Body of pancreas (tissue), 4 donors: Measurements from ENCODE around the gene KLK8.

Source experiments
- POLR2A ChIP-seq, 3 donors: fragments of 450-650 bp; IDR thresholded peaks; one replicate each; pipeline ENCODE4 v1.6.1; 2016; ENCODE audit warnings: antibody characterized with exemption in 3 of 3, mild to moderate bottlenecking in 2 of 3
- TF ChIP-seq, protein P1 (sequence below), 7 experiments: fragments of 450-650 bp in 4 of 7; fragments of 200-600 bp in 3 of 7; sonication (generic) in 3 of 7; IDR thresholded peaks; one replicate each; pipeline ENCODE4 v1.5.1; 2016 to 2019; ENCODE audit warnings: antibody characterized with exemption in 7 of 7

DNA sequence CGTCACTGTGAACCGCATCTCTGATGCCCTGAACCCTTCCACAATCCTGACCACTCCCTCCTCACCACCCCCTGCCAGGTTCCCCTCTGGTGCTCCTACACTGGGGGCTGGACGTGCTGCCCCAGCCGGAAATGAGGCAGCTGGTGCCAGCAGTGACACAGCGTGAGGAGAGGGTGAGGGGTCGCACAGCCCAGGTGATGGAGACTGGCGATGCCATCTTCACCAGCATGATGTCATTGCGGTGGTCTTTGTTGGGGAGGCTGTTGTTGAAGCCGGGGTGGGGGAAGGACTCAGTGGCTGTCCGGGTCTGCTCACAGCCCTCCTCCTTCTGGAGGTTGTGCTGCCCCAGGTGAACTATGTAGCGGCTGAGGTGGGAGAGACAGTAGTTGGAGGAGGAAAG, 22.5 kb upstream of the KLK8 start:
- TF ChIP-seq, protein P1, sequence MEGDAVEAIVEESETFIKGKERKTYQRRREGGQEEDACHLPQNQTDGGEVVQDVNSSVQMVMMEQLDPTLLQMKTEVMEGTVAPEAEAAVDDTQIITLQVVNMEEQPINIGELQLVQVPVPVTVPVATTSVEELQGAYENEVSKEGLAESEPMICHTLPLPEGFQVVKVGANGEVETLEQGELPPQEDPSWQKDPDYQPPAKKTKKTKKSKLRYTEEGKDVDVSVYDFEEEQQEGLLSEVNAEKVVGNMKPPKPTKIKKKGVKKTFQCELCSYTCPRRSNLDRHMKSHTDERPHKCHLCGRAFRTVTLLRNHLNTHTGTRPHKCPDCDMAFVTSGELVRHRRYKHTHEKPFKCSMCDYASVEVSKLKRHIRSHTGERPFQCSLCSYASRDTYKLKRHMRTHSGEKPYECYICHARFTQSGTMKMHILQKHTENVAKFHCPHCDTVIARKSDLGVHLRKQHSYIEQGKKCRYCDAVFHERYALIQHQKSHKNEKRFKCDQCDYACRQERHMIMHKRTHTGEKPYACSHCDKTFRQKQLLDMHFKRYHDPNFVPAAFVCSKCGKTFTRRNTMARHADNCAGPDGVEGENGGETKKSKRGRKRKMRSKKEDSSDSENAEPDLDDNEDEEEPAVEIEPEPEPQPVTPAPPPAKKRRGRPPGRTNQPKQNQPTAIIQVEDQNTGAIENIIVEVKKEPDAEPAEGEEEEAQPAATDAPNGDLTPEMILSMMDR (IDR thresholded peaks at IDR 0.05): no peak
- no peak for TF ChIP-seq POLR2A (IDR thresholded peaks at IDR 0.05)
